CD4-positive, alpha-beta T cell (primary cell): ENCODE results near the gene LPCAT2. TPM values are rescaled to one million over a fixed set of nuclear protein-coding genes. Genes with fewer than 3 reads are reported as not detected.

ENCODE experiments used
- ATAC-seq: fragments of 200-7000 bp; cut with Tn5 transposase; one replicate; pipeline ENCODE4 v1.10.0; 2022; ENCODE audit warnings: mild to moderate bottlenecking; ENCODE audit not compliant: poor library complexity
- CTCF ChIA-PET: fragments of 350-600 bp; sonication (Branson Sonifier 250); formaldehyde crosslinking; loops from one replicate; lab custom pipeline; 2021; ENCODE audit warnings: antibody characterized with exemption, inconsistent platforms; lab: Charles Lee
- POLR2A ChIA-PET: fragments of 350-600 bp; sonication (Branson Sonifier 250); formaldehyde crosslinking; loops from one replicate; lab custom pipeline; 2021; ENCODE audit warnings: antibody characterized with exemption, inconsistent platforms; lab: Charles Lee
- DNase-seq, 14 experiments: peaks; one replicate each; pipeline ENCODE4 v3.0.0-alpha.2; 2013 to 2020; ENCODE audit warnings: mixed read lengths in 2 of 14
- H3K27ac ChIP-seq, 2 donors: one replicate each; pipeline versions ENCODE4 v1.5.1 to v1.7.0; 2013; ENCODE audit warnings: low read length in 2 of 2, low read depth in 1 of 2, mild to moderate bottlenecking in 1 of 2
- H3K27me3 ChIP-seq, 2 experiments: 1 replicate in 1 of 2; 2 replicates in 1 of 2; pipeline versions ENCODE4 v1.6.1 to v1.7.0; 2013; ENCODE audit warnings: low read length in 2 of 2, control low read depth in 1 of 2, mild to moderate bottlenecking in 1 of 2, moderate library complexity in 1 of 2; ENCODE audit not compliant: insufficient read depth in 2 of 2, control insufficient read depth in 1 of 2
- H3K36me3 ChIP-seq: one replicate; pipeline ENCODE4 v1.6.1; 2013; ENCODE audit warnings: low read length, control low read depth; ENCODE audit not compliant: insufficient read depth
- H3K4me1 ChIP-seq: one replicate; pipeline ENCODE4 v1.6.1; 2013; ENCODE audit warnings: low read length, control low read depth; ENCODE audit not compliant: insufficient read depth
- H3K4me3 ChIP-seq: one replicate; pipeline ENCODE4 v1.5.1; 2013; ENCODE audit warnings: mild to moderate bottlenecking, low read length, moderate library complexity
- H3K9me3 ChIP-seq, 2 experiments: 1 replicate in 1 of 2; 2 replicates in 1 of 2; pipeline versions ENCODE4 v1.6.1 to v1.7.0; 2013; ENCODE audit warnings: low read length in 2 of 2, mild to moderate bottlenecking in 2 of 2, control low read depth in 1 of 2, moderate library complexity in 1 of 2; ENCODE audit not compliant: control insufficient read depth in 1 of 2, insufficient read depth in 1 of 2
- H3K27ac Mint-ChIP-seq: one replicate; pipeline ENCODE4 v1.8.0; 2020; ENCODE audit warnings: mixed read lengths
- H3K27me3 Mint-ChIP-seq: one replicate; pipeline ENCODE4 v1.8.0; 2021; ENCODE audit warnings: mixed read lengths
- H3K36me3 Mint-ChIP-seq: one replicate; pipeline ENCODE4 v1.8.0; 2021; ENCODE audit warnings: low read depth, mixed read lengths
- H3K4me1 Mint-ChIP-seq: one replicate; pipeline ENCODE4 v1.8.0; 2021; ENCODE audit warnings: low read depth, mixed read lengths
- H3K4me3 Mint-ChIP-seq: one replicate; pipeline ENCODE4 v1.8.0; 2020; ENCODE audit warnings: mild to moderate bottlenecking, mixed read lengths
- H3K9me3 Mint-ChIP-seq: one replicate; pipeline ENCODE4 v1.8.0; 2020; ENCODE audit warnings: mixed read lengths
- intact Hi-C, 2 experiments: fragments of 100-400 bp; cut with DNase I in 1 of 2; cut with micrococcal nuclease in 1 of 2; formaldehyde crosslinking; loops; one replicate each; pipeline versions ENCODE4 v1.15.1 to v1.9.0; 2023 to 2025; cut with DNase I, micrococcal nuclease
- total RNA-seq, 174 experiments: library from RNA in 2 of 174; stranded (reverse) in 2 of 174; gene quantifications; one replicate each; pipeline ENCODE4 v1.2.3 and lab custom pipeline; 2021 to 2026
- TF ChIP-seq, protein P1 (sequence below): fragments of 200-600 bp; IDR thresholded peaks from one replicate; pipeline ENCODE4 v1.8.0; 2022; ENCODE audit warnings: antibody characterized with exemption, mild to moderate bottlenecking

Gene LPCAT2
- total RNA-seq, 2 experiments from 2014 or later, result 0.22 to 0.36 TPM

DNA sequence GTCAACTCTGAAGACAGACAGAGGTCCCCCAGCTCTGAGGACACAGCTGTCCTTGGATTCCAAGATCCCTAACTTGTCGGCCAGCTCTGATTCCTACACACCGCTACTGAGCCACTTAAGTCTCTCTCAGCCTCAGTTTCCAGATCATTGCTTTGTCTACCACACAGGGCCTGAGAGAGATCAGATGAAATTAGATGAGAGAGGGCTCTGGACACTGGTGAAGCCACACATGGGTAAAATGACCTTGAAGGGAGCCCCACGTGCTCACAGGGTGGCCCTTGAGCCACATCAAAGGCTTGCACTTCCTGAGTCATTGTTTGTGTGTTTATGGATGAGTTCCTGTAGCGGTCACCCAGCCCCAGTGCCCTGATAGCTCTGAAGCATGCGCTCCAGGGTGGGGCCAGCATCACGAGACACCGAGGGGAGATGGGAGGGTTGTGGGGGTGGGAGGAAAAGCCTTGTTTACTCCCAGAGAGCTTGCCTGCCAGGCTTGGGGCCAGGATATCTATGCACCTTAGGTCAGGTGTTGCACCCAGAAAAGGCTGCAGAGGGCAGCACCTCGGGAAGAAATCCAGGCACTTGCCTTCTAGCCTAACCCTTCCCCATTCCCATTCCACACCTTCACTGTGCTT lies 114.2 kb downstream of the LPCAT2 start:
- intact Hi-C loops, result no loop called here
- Histone ChIP-seq H3K27me3 (peaks cover 0 to 3% of the 10 kb centered on the region in 2 experiments), H3K4me1 (no peaks in the 10 kb centered on the region), H3K27ac (no peak overlapping the region), H3K36me3 (no peaks in the 10 kb centered on the region), H3K4me3 (no peak overlapping the region), H3K9me3 (no peaks in the 10 kb centered on the region)
- Mint-ChIP-seq H3K27ac (no peak overlapping the region), H3K36me3 (no peaks in the 10 kb centered on the region), H3K9me3 (no peaks in the 10 kb centered on the region), H3K4me1 (no peaks in the 10 kb centered on the region), H3K27me3 (peaks cover 18% of the 10 kb centered on the region), H3K4me3 (no peak overlapping the region)
- ChIA-PET POLR2A (no interaction called here), CTCF (no interaction called here)
- DNase-seq, result no peak
- no peak for ATAC-seq
- TF ChIP-seq, protein P1, sequence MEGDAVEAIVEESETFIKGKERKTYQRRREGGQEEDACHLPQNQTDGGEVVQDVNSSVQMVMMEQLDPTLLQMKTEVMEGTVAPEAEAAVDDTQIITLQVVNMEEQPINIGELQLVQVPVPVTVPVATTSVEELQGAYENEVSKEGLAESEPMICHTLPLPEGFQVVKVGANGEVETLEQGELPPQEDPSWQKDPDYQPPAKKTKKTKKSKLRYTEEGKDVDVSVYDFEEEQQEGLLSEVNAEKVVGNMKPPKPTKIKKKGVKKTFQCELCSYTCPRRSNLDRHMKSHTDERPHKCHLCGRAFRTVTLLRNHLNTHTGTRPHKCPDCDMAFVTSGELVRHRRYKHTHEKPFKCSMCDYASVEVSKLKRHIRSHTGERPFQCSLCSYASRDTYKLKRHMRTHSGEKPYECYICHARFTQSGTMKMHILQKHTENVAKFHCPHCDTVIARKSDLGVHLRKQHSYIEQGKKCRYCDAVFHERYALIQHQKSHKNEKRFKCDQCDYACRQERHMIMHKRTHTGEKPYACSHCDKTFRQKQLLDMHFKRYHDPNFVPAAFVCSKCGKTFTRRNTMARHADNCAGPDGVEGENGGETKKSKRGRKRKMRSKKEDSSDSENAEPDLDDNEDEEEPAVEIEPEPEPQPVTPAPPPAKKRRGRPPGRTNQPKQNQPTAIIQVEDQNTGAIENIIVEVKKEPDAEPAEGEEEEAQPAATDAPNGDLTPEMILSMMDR, result no peak

DNA sequence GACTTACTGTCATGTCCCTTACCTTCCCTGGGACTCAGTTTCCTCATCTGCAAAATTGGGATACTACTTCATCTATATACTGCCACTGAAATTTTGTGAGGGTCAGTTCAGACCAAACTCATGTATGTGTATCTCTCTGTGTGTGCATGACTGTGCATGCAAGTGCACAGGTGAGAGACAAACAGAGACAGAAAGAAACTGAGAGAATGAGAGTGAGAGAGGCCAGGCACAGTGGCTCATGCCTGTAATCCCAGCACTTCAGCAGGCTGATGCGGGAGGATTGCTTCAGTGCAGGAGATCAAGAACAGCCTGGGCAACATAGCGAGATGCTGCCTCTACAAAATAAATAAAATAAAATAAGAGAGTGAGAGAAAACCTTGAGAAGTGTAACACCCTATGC lies 114.8 kb downstream of the LPCAT2 start:
- intact Hi-C loops, result no loop called here
- no peaks in the 10 kb centered on the region for H3K9me3 ChIP-seq
- Mint-ChIP-seq H3K4me1 (no peaks in the 10 kb centered on the region), H3K4me3 (no peak overlapping the region), H3K9me3 (no peaks in the 10 kb centered on the region), H3K36me3 (no peaks in the 10 kb centered on the region), H3K27ac (no peak overlapping the region), H3K27me3 (peaks cover 12% of the 10 kb centered on the region)
- CTCF ChIA-PET, result no interaction called here
- DNase-seq (no peak), ATAC-seq (no peak)
- POLR2A ChIA-PET, result no interaction called here
- H3K27ac ChIP-seq, result no peak overlapping the region
- no peaks in the 10 kb centered on the region for H3K4me1 ChIP-seq
- no peaks in the 10 kb centered on the region for H3K36me3 ChIP-seq
- H3K27me3 ChIP-seq, result peaks cover 0 to 3% of the 10 kb centered on the region in 2 experiments
- H3K4me3 ChIP-seq, result no peak overlapping the region
- TF ChIP-seq, protein P1, result no peak

DNA sequence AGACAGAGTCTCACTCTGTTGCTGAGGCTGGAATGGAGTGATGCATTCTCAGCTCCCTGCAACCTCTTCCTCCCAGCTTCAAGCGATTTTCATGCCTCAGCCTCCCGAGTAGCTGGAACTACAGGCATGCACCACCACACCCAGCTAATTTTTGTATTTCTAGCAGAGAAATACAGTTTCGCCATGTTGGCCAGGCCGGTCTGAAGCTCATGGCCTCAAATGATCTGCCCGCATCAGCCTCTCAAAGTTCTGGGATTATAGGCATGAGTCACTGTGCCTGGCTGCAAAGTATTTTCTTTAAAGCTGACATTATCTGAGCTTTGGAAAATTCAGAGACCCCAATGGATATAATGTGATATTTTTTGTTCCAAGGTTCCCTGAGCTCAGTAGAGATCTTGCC lies 115.8 kb downstream of the LPCAT2 start:
- POLR2A ChIA-PET, result no interaction called here
- intact Hi-C loops, result no loop called here

More for the DNA sequence above, 115.8 kb downstream of the LPCAT2 start:
- Histone ChIP-seq H3K4me1 (no peaks in the 10 kb centered on the region), H3K9me3 (no peaks in the 10 kb centered on the region), H3K4me3 (no peak overlapping the region), H3K36me3 (no peaks in the 10 kb centered on the region), H3K27me3 (peaks cover 0 to 3% of the 10 kb centered on the region in 2 experiments), H3K27ac (no peak overlapping the region)
- Mint-ChIP-seq H3K27ac (no peak overlapping the region), H3K4me3 (no peak overlapping the region), H3K36me3 (no peaks in the 10 kb centered on the region), H3K9me3 (no peaks in the 10 kb centered on the region), H3K27me3 (peaks cover 4% of the 10 kb centered on the region), H3K4me1 (no peaks in the 10 kb centered on the region)
- TF ChIP-seq, protein P1, result no peak
- CTCF ChIA-PET, result no interaction called here
- DNase-seq (no peak), ATAC-seq (no peak)
